Measurements from ENCODE around the gene MN1. TPM values are rescaled to one million over a fixed set of nuclear protein-coding genes. Genes with fewer than 3 reads are reported as not detected.
"Not testable (repeated sequence)": the region's sequence is repeated elsewhere in the genome, so short reads cannot be mapped to it uniquely, and the experiment has no call there.

The MN1 gene
- total RNA-seq, 1 donor from 2014 or later, result 0.34 TPM

GRCh38 chr22:27756212-27756660 lies 45.3 kb downstream of the MN1 start:
- no peak for DNase-seq

GRCh38 chr22:27755521-27756211 lies 45.9 kb downstream of the MN1 start:
- no peak for DNase-seq

- no peak for DNase-seq
These were observed 46.6 kb downstream of the MN1 start for GRCh38 chr22:27754888-27755480.

GRCh38 chr22:27754247-27754887 lies 47.2 kb downstream of the MN1 start:
- no peak for DNase-seq

- DNase-seq, result no peak
These were observed 48.8 kb downstream of the MN1 start for GRCh38 chr22:27752771-27753170.

- DNase-seq, result no peak
These were observed 49.4 kb downstream of the MN1 start for GRCh38 chr22:27752141-27752540.

- no peak for DNase-seq
These were observed 50.1 kb downstream of the MN1 start for GRCh38 chr22:27751277-27752070.

- DNase-seq, result no peak
These were observed 50.8 kb downstream of the MN1 start for GRCh38 chr22:27750584-27751265.

GRCh38 chr22:27749597-27750225 lies 51.8 kb downstream of the MN1 start:
- no peak for DNase-seq

- DNase-seq, result no peak
These were observed 52.8 kb downstream of the MN1 start for GRCh38 chr22:27748751-27749191.

- no peak for DNase-seq
These were observed 53.2 kb downstream of the MN1 start for GRCh38 chr22:27748349-27748748.

- DNase-seq, result no peak
These were observed 53.9 kb downstream of the MN1 start for GRCh38 chr22:27747396-27748221.

- DNase-seq, result no peak
These were observed 54.6 kb downstream of the MN1 start for GRCh38 chr22:27746918-27747317.

GRCh38 chr22:27745809-27746208 lies 55.7 kb downstream of the MN1 start:
- no peak for DNase-seq

- DNase-seq, result no peak
These were observed 56.4 kb downstream of the MN1 start for GRCh38 chr22:27745154-27745553.

GRCh38 chr22:27744078-27744477 lies 57.5 kb downstream of the MN1 start:
- not testable (repeated sequence) for DNase-seq

GRCh38 chr22:27740202-27740748 lies 61.3 kb downstream of the MN1 start:
- no peak for DNase-seq

- DNase-seq, result no peak
These were observed 64.0 kb downstream of the MN1 start for GRCh38 chr22:27737521-27737920.

- no peak for DNase-seq
These were observed 67.5 kb downstream of the MN1 start for GRCh38 chr22:27734066-27734465.

- DNase-seq, result no peak
These were observed 68.7 kb downstream of the MN1 start for GRCh38 chr22:27732841-27733240.

- DNase-seq, result no peak
These were observed 69.2 kb downstream of the MN1 start for GRCh38 chr22:27732391-27732790.
